ENCODE measurements around the gene MAEA.

Gene MAEA

GRCh38 chr4:1325681-1326635 is 36.3 kb downstream of the MAEA start:
- Histone ChIP-seq H3F3A (ENCODE audit: insufficient read depth) (no peaks in the 10 kb centered on the region), H3K4me3 (ENCODE audit: insufficient read depth, low read length, poor library complexity, severe bottlenecking) (no peak overlapping the region), H3K27ac (ENCODE audit: low read depth, low read length) (no peak overlapping the region), H4K20me1 (ENCODE audit: low read depth, low read length) (no peaks in the 10 kb centered on the region), H3K4me2 (ENCODE audit: low read depth, low read length, poor library complexity, severe bottlenecking) (no peak overlapping the region), H3K27me3 (ENCODE audit: low read length) (no peaks in the 10 kb centered on the region), H3K36me3 (ENCODE audit: low read length) (no peaks in the 10 kb centered on the region), H3K9ac (ENCODE audit: low read length) (no peak overlapping the region), H2AFZ (ENCODE audit: low read depth, low read length, severe bottlenecking) (no peak overlapping the region), H3K9me3 (ENCODE audit: insufficient read depth, low read length) (no peaks in the 10 kb centered on the region), H3K9me2 (replicated peaks; ENCODE audit: insufficient read depth, low read length) (no peaks in the 10 kb centered on the region), H3K79me2 (ENCODE audit: insufficient read depth, low read length) (no peaks in the 10 kb centered on the region)
- TF ChIP-seq EZH2phosphoT487 (conservative IDR thresholded peaks at IDR 0.05; ENCODE audit: low read length) = no peak
- TF ChIP-seq CTCF (IDR thresholded peaks at IDR 0.05; ENCODE audit: insufficient read depth, low read length, poor library complexity, severe bottlenecking) = no peak

GRCh38 chr4:1326751-1327525 is 37.2 kb downstream of the MAEA start:
- Histone ChIP-seq H4K20me1 (ENCODE audit: low read depth, low read length) (no peaks in the 10 kb centered on the region), H3K9me2 (replicated peaks; ENCODE audit: insufficient read depth, low read length) (no peaks in the 10 kb centered on the region), H3K27ac (ENCODE audit: low read depth, low read length) (no peak overlapping the region), H3K4me3 (ENCODE audit: insufficient read depth, low read length, poor library complexity, severe bottlenecking) (no peak overlapping the region), H3K9me3 (ENCODE audit: insufficient read depth, low read length) (no peaks in the 10 kb centered on the region), H3F3A (ENCODE audit: insufficient read depth) (no peaks in the 10 kb centered on the region), H3K36me3 (ENCODE audit: low read length) (no peaks in the 10 kb centered on the region), H3K27me3 (ENCODE audit: low read length) (no peaks in the 10 kb centered on the region), H3K4me2 (ENCODE audit: low read depth, low read length, poor library complexity, severe bottlenecking) (no peak overlapping the region), H3K9ac (ENCODE audit: low read length) (no peak overlapping the region), H2AFZ (ENCODE audit: low read depth, low read length, severe bottlenecking) (no peak overlapping the region), H3K79me2 (ENCODE audit: insufficient read depth, low read length) (no peaks in the 10 kb centered on the region)
- TF ChIP-seq EZH2phosphoT487 (conservative IDR thresholded peaks at IDR 0.05; ENCODE audit: low read length) = no peak
- no peak for TF ChIP-seq CTCF (IDR thresholded peaks at IDR 0.05; ENCODE audit: insufficient read depth, low read length, poor library complexity, severe bottlenecking)

- no peaks in the 10 kb centered on the region for H3K36me3 ChIP-seq (ENCODE audit: low read length)
- H3K27me3 ChIP-seq (ENCODE audit: low read length) = no peaks in the 10 kb centered on the region
- no peaks in the 10 kb centered on the region for H3K9me2 ChIP-seq (replicated peaks; ENCODE audit: insufficient read depth, low read length)
- H3F3A ChIP-seq (ENCODE audit: insufficient read depth) = no peaks in the 10 kb centered on the region
- TF ChIP-seq CTCF (IDR thresholded peaks at IDR 0.05; ENCODE audit: insufficient read depth, low read length, poor library complexity, severe bottlenecking) = no peak
- no peak for TF ChIP-seq EZH2phosphoT487 (conservative IDR thresholded peaks at IDR 0.05; ENCODE audit: low read length)
- no peak overlapping the region for H3K27ac ChIP-seq (ENCODE audit: low read depth, low read length)
- H3K9me3 ChIP-seq (ENCODE audit: insufficient read depth, low read length) = no peaks in the 10 kb centered on the region
- no peak overlapping the region for H3K4me2 ChIP-seq (ENCODE audit: low read depth, low read length, poor library complexity, severe bottlenecking)
- no peak overlapping the region for H3K9ac ChIP-seq (ENCODE audit: low read length)
- H2AFZ ChIP-seq (ENCODE audit: low read depth, low read length, severe bottlenecking) = no peak overlapping the region
- no peak overlapping the region for H3K4me3 ChIP-seq (ENCODE audit: insufficient read depth, low read length, poor library complexity, severe bottlenecking)
- H3K79me2 ChIP-seq (ENCODE audit: insufficient read depth, low read length) = no peaks in the 10 kb centered on the region
- H4K20me1 ChIP-seq (ENCODE audit: low read depth, low read length) = no peaks in the 10 kb centered on the region
Observed at GRCh38 chr4:1327526-1328266, 38.0 kb downstream of the MAEA start.
